Heart right ventricle (tissue), 16 donors: ENCODE results near the gene LYPD6B. TPM values are rescaled to one million over a fixed set of nuclear protein-coding genes. Genes with fewer than 3 reads are reported as not detected.

ENCODE experiments used
- ATAC-seq, 8 donors: fragments of 200-7000 bp; cut with Tn5 transposase; one replicate each; pipeline ENCODE4 v1.9.1; 2020; ENCODE audit warnings: mild to moderate bottlenecking in 8 of 8, moderate library complexity in 8 of 8, moderate number of reproducible peaks in 1 of 8
- DNase-seq, 2 donors: peaks; one replicate each; pipeline ENCODE4 v3.0.0-alpha.2; 2020
- H3K27ac ChIP-seq, 10 donors: fragments of 200-600 bp; sonication (generic) in 2 of 10; one replicate each; pipeline versions ENCODE4 v1.5.0 to v1.8.0; 2020 to 2022; ENCODE audit warnings: mild to moderate bottlenecking in 3 of 10
- H3K27me3 ChIP-seq, 7 donors: fragments of 200-600 bp; one replicate each; pipeline ENCODE4 v1.8.0; 2021 to 2022; ENCODE audit warnings: mild to moderate bottlenecking in 2 of 7
- H3K36me3 ChIP-seq, 9 donors: fragments of 200-600 bp; sonication (generic) in 1 of 9; one replicate each; pipeline versions ENCODE4 v1.5.0 to v1.8.0; 2020 to 2022; ENCODE audit warnings: mild to moderate bottlenecking in 2 of 9
- H3K4me1 ChIP-seq, 9 donors: fragments of 200-600 bp; sonication (generic) in 1 of 9; one replicate each; pipeline versions ENCODE4 v1.5.0 to v1.8.0; 2020 to 2022; ENCODE audit warnings: mild to moderate bottlenecking in 4 of 9
- H3K4me3 ChIP-seq, 10 donors: fragments of 200-600 bp; sonication (generic) in 2 of 10; one replicate each; pipeline versions ENCODE4 v1.5.0 to v1.8.0; 2020 to 2022; ENCODE audit warnings: mild to moderate bottlenecking in 7 of 10, moderate library complexity in 2 of 10
- H3K9me3 ChIP-seq, 11 donors: fragments of 200-600 bp in 10 of 11; sonication (generic) in 2 of 11; one replicate each; pipeline versions ENCODE4 v1.5.0 to v1.8.0; 2013 to 2022; ENCODE audit warnings: mild to moderate bottlenecking in 2 of 11, control low read depth in 1 of 11, moderate library complexity in 1 of 11
- CTCF ChIP-seq, 9 donors: fragments of 200-600 bp; sonication (generic) in 2 of 9; IDR thresholded peaks; one replicate each; pipeline versions ENCODE4 v1.5.0 to v1.8.0; 2021 to 2022; ENCODE audit warnings: antibody characterized with exemption in 9 of 9, mild to moderate bottlenecking in 5 of 9, moderate library complexity in 1 of 9
- WGBS, 2 donors: extraction: QIAGEN DNeasy Blood & Tissue Kit; methylation state at CpG; one replicate each; pipeline ENCODE4 v1.1.7; 2013; ENCODE audit warnings: inconsistent platforms in 1 of 2; 5-methylcytosine and 5-hydroxymethylcytosine counted together
- intact Hi-C, 10 donors: fragments of 100-400 bp; cut with DNase I; formaldehyde crosslinking; loops; one replicate each; pipeline versions ENCODE4 v1.11.1 to v1.14.2; 2022
- polyA plus RNA-seq, 2 donors: library from polyadenylated mRNA; stranded (reverse); fragments of 200-250 nt; gene quantifications; one replicate each; pipeline ENCODE4 v1.2.3, GENCODE V29; 2013
- total RNA-seq, 10 donors: library from RNA; stranded (reverse); fragmentation: NEBNext Ultra II Directional in 3 of 10; extraction: Animal tissue kit (Norgen Biotek cat#: 25700) in 3 of 10; gene quantifications; one replicate each; pipeline versions ENCODE4 v1.2.1 to v1.2.4, GENCODE V29; 2021 to 2023
- donor health status: Arrhythmogenic right ventricular cardiomyopathy.
- donor health status: ischemic (EF 13 %, LVEDD 7.1; RV severe dilation, severe dysfunction).
- donor health status: healthy with polysubstance abuse.
- donor health status: DM: no; HTN: yes; CAD: no.
- donor health status: DM: no; HTN: no; CAD: no.
- donor health status: ischemic (EF 25% LVEDD 6.9; RV normal size, moderate dysfunction).
- donor health status: ischemic (EF 25% LVEDD 5.7; RV mildly dilated, moderate dysfunction).
- donor health status: healthy.
- donor health status: DM: yes; HTN: yes; CAD: no.
- donor health status: Ischemic cardiomyopathy.
- donor health status: ischemic (EF 35%, LVEDD 5.7; RV mildly dilated, moderate dysfunction).
- donor health status: nonischemic (EF 11% LVEDD 7.7; RV severe dilation, severe dysfunction).
- donor health status: DM: yes; HTN: yes; CAD: no.
- donor health status: PGD.
- donor health status: ischemic (EF 29% LVEDD 5.4; RV normal size, mild dysfunction).
- donor health status: nonischemic (EF 23%, LVEDD 6.1; RV moderate dilation, normal function).

The LYPD6B gene
- total and polyA plus RNA-seq, 12 donors, result 0.21 TPM; not detected in 11

GRCh38 chr2:149223472-149224095 lies 185.1 kb downstream of the LYPD6B start:
- DNase-seq (no peak), ATAC-seq (no peak)
- Histone ChIP-seq H3K36me3 (no peaks in the 10 kb centered on the region), H3K9me3 (no peaks in the 10 kb centered on the region), H3K27ac (no peak overlapping the region), H3K27me3 (peaks cover 0 to 3% (median 0%) of the 10 kb centered on the region in 7 donors), H3K4me1 (no peaks in the 10 kb centered on the region), H3K4me3 (no peak overlapping the region)
- TF ChIP-seq CTCF (IDR thresholded peaks at IDR 0.05), result no peak
- intact Hi-C loops, result no loop called here
- 75 to 83% methylated on average over 2 of the region's 2 CpGs for WGBS, 2 donors

GRCh38 chr2:149224543-149224942 lies 186.0 kb downstream of the LYPD6B start:
- no peaks in the 10 kb centered on the region for H3K9me3 ChIP-seq
- H3K4me3 ChIP-seq, result no peak overlapping the region
- WGBS, 2 donors, result 53 to 67% methylated on average over 5 of the region's 5 CpGs
- intact Hi-C loops, result no loop called here
- no peaks in the 10 kb centered on the region for H3K4me1 ChIP-seq
- H3K27me3 ChIP-seq, result peaks cover 0 to 7% (median 0%) of the 10 kb centered on the region in 7 donors
- no peak for DNase-seq
- H3K36me3 ChIP-seq, result no peaks in the 10 kb centered on the region
- no peak for TF ChIP-seq CTCF (IDR thresholded peaks at IDR 0.05)
- no peak for ATAC-seq
- no peak overlapping the region for H3K27ac ChIP-seq

DNA sequence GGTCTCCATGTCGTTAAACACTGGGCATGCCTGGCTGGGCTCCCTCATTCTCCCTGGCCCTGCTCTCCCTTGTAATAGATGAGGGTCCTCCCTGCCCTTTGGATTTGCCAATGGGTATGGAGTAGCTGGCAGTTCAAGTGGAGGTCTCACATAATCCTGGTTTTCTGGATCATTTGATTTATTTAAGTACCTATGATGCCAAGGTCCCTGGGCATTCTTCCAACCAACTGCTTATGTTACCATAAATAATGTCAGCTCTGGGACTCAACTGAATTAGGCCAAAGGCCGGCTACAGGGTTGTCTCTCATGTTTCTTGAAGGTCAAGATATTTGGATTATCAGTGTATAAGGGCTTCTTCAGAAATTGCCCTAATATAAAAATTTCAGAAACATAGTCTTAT lies 186.9 kb downstream of the LYPD6B start:
- H3K36me3 ChIP-seq, result no peaks in the 10 kb centered on the region
- H3K27me3 ChIP-seq, result peaks cover 0 to 7% (median 0%) of the 10 kb centered on the region in 7 donors
- no peak for TF ChIP-seq CTCF (IDR thresholded peaks at IDR 0.05)
- WGBS, 2 donors, result 64 to 65% methylated on average over 2 of the region's 2 CpGs
- intact Hi-C loops, result no loop called here
- H3K9me3 ChIP-seq, result no peaks in the 10 kb centered on the region
- DNase-seq (no peak), ATAC-seq (no peak)
- no peak overlapping the region for H3K27ac ChIP-seq
- H3K4me1 ChIP-seq, result no peaks in the 10 kb centered on the region
- H3K4me3 ChIP-seq, result no peak overlapping the region

DNA sequence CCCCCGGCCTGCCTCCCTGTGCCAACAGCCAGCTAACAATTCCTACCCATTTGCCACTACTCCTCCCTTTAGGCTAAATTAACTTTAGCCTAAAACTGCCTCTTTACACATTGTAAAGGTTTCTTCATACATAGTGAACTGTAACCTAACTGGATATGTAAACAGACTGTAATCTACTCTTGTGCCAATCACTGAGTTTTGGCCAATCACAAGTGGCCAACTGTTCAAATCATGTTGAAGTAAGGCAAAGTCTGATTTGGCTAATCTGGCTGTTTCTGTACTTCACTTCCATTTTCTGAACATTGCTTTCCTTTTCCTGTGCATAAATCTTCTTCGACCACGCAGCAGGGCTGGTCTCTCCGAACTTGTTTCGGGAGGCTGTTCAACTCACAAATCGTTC lies 188.3 kb downstream of the LYPD6B start:
- peaks cover 0 to 7% (median 0%) of the 10 kb centered on the region in 7 donors for H3K27me3 ChIP-seq
- WGBS, 2 donors, result 78 to 88% methylated on average over 6 of the region's 6 CpGs
- DNase-seq (no peak), ATAC-seq (no peak)
- H3K4me1 ChIP-seq, result no peaks in the 10 kb centered on the region
- intact Hi-C loops, result no loop called here
- no peaks in the 10 kb centered on the region for H3K36me3 ChIP-seq
- H3K9me3 ChIP-seq, result no peaks in the 10 kb centered on the region
- H3K4me3 ChIP-seq, result no peak overlapping the region
- H3K27ac ChIP-seq, result no peak overlapping the region
- no peak for TF ChIP-seq CTCF (IDR thresholded peaks at IDR 0.05)
